ENCODE measurements around the gene LARP7.

DNA sequence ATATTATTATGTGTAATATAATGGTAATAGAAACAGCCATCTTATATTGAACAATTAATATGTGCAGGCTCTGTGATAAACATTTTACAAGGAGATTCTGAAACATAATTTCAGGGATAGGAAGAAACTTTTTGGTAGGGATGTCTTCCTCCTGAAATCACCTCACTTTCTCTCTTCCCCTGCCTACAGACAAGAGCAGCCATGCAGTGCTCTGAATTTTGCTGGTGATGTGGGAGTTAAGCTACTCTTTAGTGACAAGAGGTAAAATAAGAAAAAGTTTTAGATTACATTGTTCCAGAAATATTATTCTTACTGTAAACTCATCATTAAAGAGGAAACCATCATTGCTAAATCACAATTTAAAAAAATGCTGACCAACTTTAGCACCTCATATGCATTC is 36.1 kb downstream of the LARP7 start:
- TF ChIP-seq POLR2A (IDR thresholded peaks at IDR 0.05; ENCODE audit: low read length) (no peak), GATA1 (IDR thresholded peaks at IDR 0.05; ENCODE audit: low read depth, low read length) (no peak)

All from erythroblast (primary cell).